ENCODE results near the gene PTPN21.

PTPN21 gene

GRCh38 chr14:88454886-88455285, 99.9 kb downstream of the PTPN21 start:
- DNase-seq: no peak

DNA sequence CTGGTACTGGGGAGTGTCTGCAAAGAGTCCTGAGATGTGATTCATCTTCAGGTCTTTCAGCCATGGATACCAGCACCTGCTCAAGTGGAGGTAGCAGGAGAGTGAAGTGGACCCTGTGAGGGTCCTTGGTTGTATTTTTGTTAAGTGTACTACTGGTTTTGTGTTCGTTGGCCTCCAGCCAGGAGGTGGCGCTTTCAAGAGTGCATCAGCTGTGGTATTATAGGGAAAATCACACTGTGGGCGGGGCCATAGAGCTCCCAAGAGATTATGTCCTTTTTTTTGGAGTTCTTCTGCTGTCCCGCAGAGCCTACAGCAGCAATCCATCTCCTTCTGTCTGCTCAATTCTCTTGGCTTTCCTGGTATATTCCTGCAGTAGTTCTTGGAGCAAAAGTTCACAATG, 102.6 kb downstream of the PTPN21 start:
- DNase-seq: no peak

- no peak for DNase-seq
Measured at GRCh38 chr14:88439088-88439487, 115.7 kb downstream of the PTPN21 start.

DNA sequence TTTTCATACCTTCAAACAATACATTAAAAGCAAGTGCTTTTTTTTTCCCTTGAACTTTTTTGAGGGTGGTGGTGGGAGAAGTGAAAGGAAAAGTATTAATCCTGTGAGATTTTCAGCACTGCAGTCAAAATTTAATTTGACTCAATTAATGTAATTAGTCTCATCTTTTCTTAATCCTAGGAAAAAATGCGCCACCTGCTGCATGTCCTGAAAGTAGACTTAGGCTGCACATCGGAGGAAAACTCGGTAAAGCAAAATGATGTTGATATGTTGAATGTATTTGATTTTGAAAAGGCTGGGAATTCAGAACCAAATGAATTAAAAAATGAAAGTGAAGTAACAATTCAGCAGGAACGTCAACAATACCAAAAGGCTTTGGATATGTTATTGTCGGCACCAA, 117.1 kb downstream of the PTPN21 start:
- no peak for DNase-seq

GRCh38 chr14:88430976-88431375, 123.8 kb downstream of the PTPN21 start:
- no peak for DNase-seq

DNA sequence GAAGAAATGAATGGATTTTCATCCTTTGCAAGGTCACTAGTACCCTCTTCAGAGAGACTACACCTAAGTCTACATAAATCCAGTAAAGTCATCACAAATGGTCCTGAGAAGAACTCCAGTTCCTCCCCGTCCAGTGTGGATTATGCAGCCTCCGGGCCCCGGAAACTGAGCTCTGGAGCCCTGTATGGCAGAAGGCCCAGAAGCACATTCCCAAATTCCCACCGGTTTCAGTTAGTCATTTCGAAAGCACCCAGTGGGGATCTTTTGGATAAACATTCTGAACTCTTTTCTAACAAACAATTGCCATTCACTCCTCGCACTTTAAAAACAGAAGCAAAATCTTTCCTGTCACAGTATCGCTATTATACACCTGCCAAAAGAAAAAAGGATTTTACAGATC, 128.5 kb downstream of the PTPN21 start:
- DNase-seq: no peak

GRCh38 chr14:88424573-88424972, 130.2 kb downstream of the PTPN21 start:
- DNase-seq: no peak

DNA sequence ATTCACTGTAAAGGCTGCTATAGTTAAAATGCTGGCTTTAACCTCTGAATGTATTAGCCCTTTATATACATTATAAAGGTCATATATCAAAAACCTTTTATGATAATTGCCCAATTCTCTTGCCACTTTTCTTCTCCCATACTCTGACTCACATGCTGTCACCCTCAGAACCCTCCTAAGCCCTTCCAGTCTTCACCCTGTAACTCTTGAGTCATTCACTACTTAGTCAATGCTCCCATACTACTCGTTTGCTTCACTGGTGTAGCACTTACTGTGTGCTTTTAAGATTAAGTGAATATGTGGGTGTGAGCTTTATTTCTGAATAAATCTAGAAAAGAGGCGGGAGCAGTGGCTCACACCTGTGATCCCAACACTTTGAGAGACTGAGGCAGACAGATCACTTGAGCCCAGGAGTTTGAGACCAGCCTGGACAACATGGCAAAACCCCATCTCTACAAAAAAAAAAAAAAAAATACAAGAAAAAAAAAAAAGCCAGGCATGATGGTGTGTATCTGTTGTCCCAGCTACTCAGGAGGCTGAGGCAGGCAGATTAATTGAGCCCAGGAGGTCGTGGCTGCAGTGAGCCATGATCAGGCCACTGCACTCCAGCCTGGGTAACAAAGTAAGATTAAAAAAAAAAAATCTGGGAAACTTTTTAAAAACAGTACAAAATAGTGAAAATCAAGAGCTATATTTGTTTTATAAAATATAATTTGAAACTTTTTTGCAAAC, 131.7 kb downstream of the PTPN21 start:
- no peak for DNase-seq

DNA sequence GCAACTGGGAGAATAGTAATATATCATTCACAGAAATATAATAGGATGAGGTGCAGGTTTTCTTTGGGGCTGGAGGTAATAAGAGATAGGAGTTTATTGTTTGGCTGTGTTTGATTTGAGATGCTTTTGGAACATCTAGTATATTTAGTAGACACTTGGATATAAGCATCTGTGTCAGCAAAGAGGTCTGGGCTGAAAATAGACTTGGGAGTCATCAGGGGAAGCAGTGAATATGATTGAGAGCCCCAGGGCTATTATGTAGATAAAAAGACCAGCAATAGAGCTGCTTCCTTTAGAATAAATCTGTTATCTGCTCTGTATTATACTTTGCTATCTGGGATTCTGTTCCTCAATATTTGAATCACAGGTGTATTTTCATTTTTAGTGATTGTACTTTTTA, 132.8 kb downstream of the PTPN21 start:
- no peak for DNase-seq

GRCh38 chr14:88421286-88421685, 133.5 kb downstream of the PTPN21 start:
- DNase-seq: no peak

GRCh38 chr14:88420187-88420586, 134.6 kb downstream of the PTPN21 start:
- DNase-seq: no peak

GRCh38 chr14:88417594-88417993, 137.2 kb downstream of the PTPN21 start:
- no peak for DNase-seq
